BLaER1 (cell line): Measurements from ENCODE around the gene RNF208.
"Not testable (repeated sequence)": the region's sequence is repeated elsewhere in the genome, so short reads cannot be mapped to it uniquely, and the experiment has no call there.

Experiments used
- H3K27ac ChIP-seq: shearing (Covaris generic); formaldehyde crosslinking; 2 replicates; pipeline ENCODE4 v1.8.1; 2022
- H3K27me3 ChIP-seq: shearing (Covaris generic); formaldehyde crosslinking; 2 replicates; pipeline ENCODE4 v1.8.1; 2022
- H3K36me3 ChIP-seq: shearing (Covaris generic); formaldehyde crosslinking; 2 replicates; pipeline ENCODE4 v1.8.1; 2022
- H3K4me1 ChIP-seq: shearing (Covaris generic); formaldehyde crosslinking; 2 replicates; pipeline ENCODE4 v1.8.1; 2022
- H3K4me2 ChIP-seq: shearing (Covaris generic); formaldehyde crosslinking; 2 replicates; pipeline ENCODE4 v1.8.1; 2022
- H3K4me3 ChIP-seq: shearing (Covaris generic); formaldehyde crosslinking; 2 replicates; pipeline ENCODE4 v1.8.1; 2022
- H3K9ac ChIP-seq: shearing (Covaris generic); formaldehyde crosslinking; 2 replicates; pipeline ENCODE4 v1.8.1; 2022
- H3K9me3 ChIP-seq: shearing (Covaris generic); formaldehyde crosslinking; 2 replicates; pipeline ENCODE4 v1.8.1; 2022
- H4K20me1 ChIP-seq: shearing (Covaris generic); formaldehyde crosslinking; 2 replicates; pipeline ENCODE4 v1.8.1; 2022
- Cebpa-rat ChIP-seq: shearing (Covaris generic); IDR thresholded peaks from 2 replicates; pipeline ENCODE4 v1.8.1; 2022

RNF208 gene

DNA sequence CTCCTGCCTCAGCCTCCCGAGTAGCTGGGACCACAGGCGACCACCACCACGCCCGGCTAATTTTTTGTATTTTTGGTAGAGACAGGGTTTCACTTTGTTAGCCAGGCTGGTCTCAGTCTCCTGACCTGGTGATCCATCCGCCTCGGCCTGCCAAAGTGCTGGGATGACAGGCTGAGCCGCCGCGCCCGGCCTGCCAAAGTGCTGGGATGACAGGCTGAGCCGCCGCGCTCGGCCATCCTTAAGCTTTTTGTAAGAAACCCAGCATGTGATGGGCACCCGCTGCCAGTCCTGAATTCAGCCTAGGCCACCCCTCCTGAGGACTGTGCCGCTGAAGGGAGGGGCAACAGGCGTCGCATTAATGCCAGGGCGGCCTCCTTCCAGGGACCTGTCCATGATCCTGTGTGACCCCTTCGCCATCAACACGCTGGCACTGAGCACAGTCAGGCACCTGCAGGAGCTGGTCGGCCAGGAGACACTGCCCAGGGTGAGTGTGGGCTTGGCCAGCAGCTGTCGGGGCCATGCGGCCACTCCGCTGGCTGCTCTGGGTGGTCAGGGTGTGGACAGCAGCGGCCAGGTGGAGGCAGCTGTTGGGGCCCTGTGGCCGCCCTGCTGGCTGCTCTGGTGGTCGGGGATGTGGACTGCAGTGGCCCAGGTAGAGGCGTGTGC lies 43.6 kb upstream of the RNF208 start:
- Histone ChIP-seq H3K4me3 (no peak overlapping the region), H3K9ac (no peak overlapping the region), H3K4me1 (peaks cover 38% of the 10 kb centered on the region), H3K27me3 (no peaks in the 10 kb centered on the region), H4K20me1 (peaks cover 8% of the 10 kb centered on the region; the same call in 1 of the 2 replicates), H3K36me3 (peaks cover 90% of the 10 kb centered on the region), H3K9me3 (no peaks in the 10 kb centered on the region), H3K4me2 (no peak overlapping the region), H3K27ac (no peak overlapping the region)
- TF ChIP-seq Cebpa-rat, result no peak

DNA sequence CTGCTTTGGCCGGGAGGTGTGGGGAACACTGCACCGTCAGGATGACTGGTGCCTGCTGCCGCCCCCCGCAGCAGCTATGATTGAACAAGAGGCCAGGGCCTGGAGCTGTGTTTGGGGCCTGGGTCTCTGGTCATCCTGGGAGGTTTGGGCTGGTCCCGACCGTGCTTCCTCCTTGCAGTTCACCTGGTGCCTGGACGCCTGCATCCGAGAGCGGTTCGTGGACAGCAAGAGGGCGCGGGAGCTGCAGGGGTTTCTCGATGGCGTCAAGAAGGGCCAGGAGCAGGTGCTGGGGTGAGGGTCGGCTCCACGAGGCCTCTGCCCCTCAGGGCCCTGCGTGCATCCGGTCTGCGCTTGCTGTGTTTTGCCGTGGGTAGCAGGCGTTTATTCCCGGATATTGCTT lies 42.0 kb upstream of the RNF208 start:
- no peak overlapping the region for H3K27ac ChIP-seq
- peaks cover 26% of the 10 kb centered on the region for H3K4me1 ChIP-seq
- peaks cover 8% of the 10 kb centered on the region; the same call in 1 of the 2 replicates for H4K20me1 ChIP-seq
- H3K27me3 ChIP-seq, result no peaks in the 10 kb centered on the region
- TF ChIP-seq Cebpa-rat, result no peak
- no peak overlapping the region for H3K4me2 ChIP-seq
- no peak overlapping the region for H3K4me3 ChIP-seq
- peaks cover 87% of the 10 kb centered on the region for H3K36me3 ChIP-seq
- H3K9me3 ChIP-seq, result no peaks in the 10 kb centered on the region
- no peak overlapping the region for H3K9ac ChIP-seq

DNA sequence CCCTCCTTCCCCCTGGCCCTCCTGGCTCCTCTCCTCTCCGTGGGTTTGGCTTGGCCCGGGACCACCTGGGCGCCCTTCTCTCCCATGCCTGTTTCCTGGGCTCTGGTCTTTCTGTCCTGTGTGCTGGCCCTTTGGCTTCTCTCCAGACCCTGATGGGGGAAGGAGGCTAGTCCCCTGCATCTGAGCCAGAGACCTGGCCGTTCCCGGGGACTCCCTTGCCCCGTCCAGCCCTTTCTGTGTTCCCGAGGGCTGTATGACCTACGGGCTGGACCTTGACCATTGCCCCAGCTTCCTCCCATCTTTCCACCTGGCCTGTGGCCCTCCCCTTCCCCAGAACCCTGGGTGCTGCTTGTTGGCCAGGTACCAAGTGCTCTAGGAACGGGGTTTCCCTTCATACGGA lies 41.5 kb upstream of the RNF208 start:
- Histone ChIP-seq H4K20me1 (peaks cover 9% of the 10 kb centered on the region; the same call in 1 of the 2 replicates), H3K36me3 (peaks cover 87% of the 10 kb centered on the region), H3K27me3 (no peaks in the 10 kb centered on the region), H3K4me1 (peaks cover 24% of the 10 kb centered on the region), H3K4me2 (no peak overlapping the region), H3K27ac (no peak overlapping the region), H3K9me3 (no peaks in the 10 kb centered on the region), H3K4me3 (no peak overlapping the region), H3K9ac (no peak overlapping the region)
- no peak for TF ChIP-seq Cebpa-rat

DNA sequence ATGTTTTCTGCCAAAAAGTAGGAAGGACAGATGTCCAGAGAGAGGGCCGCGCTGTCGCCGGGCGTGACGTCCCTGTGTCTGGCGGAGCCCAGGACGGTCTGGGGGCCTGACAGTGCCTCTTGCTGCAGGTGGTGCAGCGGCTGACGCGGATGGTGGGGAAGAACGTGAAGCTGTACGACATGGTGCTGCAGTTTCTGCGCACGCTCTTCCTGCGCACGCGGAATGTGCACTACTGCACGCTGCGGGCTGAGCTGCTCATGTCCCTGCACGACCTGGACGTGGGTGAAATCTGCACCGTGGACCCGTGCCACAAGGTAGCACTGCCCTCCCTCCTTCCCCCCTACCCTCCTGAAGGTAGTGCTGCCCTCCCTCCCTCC lies 40.9 kb upstream of the RNF208 start:
- no peak overlapping the region for H3K9ac ChIP-seq
- peaks cover 24% of the 10 kb centered on the region for H3K4me1 ChIP-seq
- no peak overlapping the region for H3K27ac ChIP-seq
- H3K27me3 ChIP-seq, result no peaks in the 10 kb centered on the region
- no peak for TF ChIP-seq Cebpa-rat
- H4K20me1 ChIP-seq, result peaks cover 9% of the 10 kb centered on the region; the same call in 1 of the 2 replicates
- no peak overlapping the region for H3K4me3 ChIP-seq
- H3K9me3 ChIP-seq, result no peaks in the 10 kb centered on the region
- H3K4me2 ChIP-seq, result no peak overlapping the region
- peaks cover 87% of the 10 kb centered on the region for H3K36me3 ChIP-seq

DNA sequence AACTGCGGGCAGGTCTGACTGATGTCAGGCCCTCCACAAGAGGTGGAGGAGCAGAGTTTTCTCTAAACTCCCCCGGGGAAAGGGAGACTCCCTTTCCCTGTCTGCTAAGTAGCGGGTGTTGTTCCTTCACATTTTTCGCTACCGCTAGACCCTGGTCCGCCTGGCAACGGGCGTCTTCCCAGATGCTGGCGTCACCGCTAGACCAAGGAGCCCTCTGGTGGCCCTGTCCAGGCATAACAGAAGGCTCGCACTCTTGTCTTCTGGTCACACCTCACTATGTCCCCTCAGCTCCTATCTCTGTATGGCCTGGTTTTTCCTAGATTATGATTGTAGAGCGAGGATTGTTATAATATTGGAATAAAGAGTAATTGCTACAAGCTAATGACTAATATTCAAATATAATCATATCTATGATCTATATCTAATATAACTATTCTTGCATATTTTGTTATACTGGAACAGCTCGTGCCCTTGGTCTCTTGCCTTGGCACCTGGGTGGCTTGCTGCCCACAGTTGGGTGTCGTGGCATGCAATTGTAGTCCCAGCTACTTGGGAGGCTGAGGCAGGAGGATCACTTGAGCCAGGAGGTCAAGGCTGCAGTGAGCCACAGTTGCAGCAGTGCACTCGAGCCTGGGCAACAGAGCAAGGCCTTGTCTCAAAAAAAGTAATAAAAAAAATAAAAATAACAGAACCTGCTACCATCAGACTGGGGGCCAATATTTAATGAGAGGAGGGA lies 40.3 kb upstream of the RNF208 start:
- not testable (repeated sequence) for H4K20me1 ChIP-seq, H3K27ac ChIP-seq
- peaks cover 83% of the 10 kb centered on the region for H3K36me3 ChIP-seq

DNA sequence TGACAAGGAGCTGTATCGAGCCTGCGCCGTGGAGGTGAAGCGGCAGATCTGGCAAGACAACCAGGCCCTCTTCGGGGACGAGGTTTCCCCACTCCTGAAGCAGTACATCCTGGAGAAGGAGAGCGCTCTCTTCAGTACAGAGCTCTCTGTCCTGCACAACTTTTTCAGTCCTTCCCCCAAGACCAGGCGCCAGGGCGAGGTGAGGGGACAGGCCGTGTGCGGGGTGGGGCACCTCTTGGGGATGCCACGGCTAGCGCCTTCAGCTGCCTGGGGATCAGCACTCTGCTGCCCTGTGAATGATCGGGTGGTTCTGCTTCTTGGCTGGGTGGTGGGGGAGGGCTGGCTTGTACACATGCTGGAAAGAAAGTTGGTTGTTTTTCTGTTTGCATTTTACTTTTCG lies 34.8 kb upstream of the RNF208 start:
- peak overlapping the region; percentile 93; the same call in 1 of the 2 replicates for H3K27ac ChIP-seq
- peaks cover 23% of the 10 kb centered on the region for H4K20me1 ChIP-seq
- H3K9ac ChIP-seq, result peak overlapping the region; percentile 94
- peaks cover 57% of the 10 kb centered on the region for H3K4me1 ChIP-seq
- H3K4me2 ChIP-seq, result peak overlapping the region; percentile 98
- H3K4me3 ChIP-seq, result peak overlapping the region; percentile 99
- no peaks in the 10 kb centered on the region for H3K9me3 ChIP-seq
- H3K36me3 ChIP-seq, result peaks cover 46% of the 10 kb centered on the region
- no peak for TF ChIP-seq Cebpa-rat
- H3K27me3 ChIP-seq, result no peaks in the 10 kb centered on the region

More for the DNA sequence above, 40.3 kb upstream of the RNF208 start:
- H3K4me1 ChIP-seq, result peaks cover 24% of the 10 kb centered on the region
- not testable (repeated sequence) for H3K27me3 ChIP-seq, H3K4me2 ChIP-seq, H3K9me3 ChIP-seq, H3K9ac ChIP-seq, H3K4me3 ChIP-seq

DNA sequence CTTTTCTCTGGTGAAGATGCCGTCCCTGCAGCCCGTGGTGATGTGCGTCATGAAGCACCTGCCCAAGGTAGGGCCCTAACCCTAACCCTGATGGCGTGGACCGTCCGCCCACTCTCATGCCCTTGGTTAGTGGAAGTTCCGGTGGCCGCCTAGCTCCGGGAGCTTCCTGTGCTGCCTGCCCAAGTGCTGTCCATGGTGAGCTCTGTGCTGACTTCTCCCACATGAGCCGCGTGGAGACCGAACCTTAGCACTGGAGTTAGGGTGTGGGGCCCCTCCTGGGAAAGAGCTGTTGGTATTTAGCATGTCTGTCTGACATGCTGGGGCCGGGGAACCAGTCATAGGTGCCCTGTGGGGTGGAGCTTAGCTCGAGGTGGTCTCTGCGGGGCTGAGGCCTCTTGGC lies 34.3 kb upstream of the RNF208 start:
- no peaks in the 10 kb centered on the region for H3K27me3 ChIP-seq
- H3K27ac ChIP-seq, result peak overlapping the region; percentile 93; the same call in 1 of the 2 replicates
- peak overlapping the region; percentile 98 for H3K4me2 ChIP-seq
- no peaks in the 10 kb centered on the region for H3K9me3 ChIP-seq
- peak overlapping the region; percentile 94 for H3K9ac ChIP-seq
- TF ChIP-seq Cebpa-rat, result no peak
- H3K4me3 ChIP-seq, result peak overlapping the region; percentile 99
- peaks cover 41% of the 10 kb centered on the region for H3K36me3 ChIP-seq
- peaks cover 57% of the 10 kb centered on the region for H3K4me1 ChIP-seq
- peaks cover 23% of the 10 kb centered on the region for H4K20me1 ChIP-seq

DNA sequence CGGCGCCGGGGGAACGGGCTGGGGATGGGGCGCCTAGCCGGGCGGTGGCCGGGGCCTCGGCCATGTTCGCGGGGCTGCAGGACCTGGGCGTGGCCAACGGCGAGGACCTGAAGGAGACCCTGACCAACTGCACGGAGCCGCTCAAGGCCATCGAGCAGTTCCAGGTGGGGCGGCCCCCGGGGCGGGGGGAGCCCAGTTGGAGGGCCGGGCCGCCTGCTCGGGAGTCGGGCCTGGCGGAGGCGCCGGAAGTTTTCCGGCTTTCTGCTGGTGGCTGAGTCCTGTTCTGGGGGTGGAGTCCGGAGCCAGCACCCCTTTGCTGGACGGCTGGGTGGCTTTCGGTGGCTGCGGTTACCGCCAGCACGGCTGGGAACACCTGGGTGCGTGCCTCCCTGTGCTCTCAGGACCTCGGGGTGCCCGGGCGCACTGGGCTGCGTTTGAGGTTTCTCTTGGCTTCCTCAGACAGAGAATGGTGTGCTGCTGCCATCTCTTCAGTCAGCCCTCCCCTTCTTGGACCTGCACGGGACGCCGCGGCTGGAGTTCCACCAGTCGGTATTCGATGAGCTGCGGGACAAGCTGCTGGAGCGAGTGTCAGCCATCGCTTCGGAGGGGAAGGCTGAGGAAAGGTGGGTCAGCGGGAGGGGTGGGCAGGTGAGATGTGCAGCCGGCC lies 33.5 kb upstream of the RNF208 start:
- H3K4me3 ChIP-seq, result peak overlapping the region; percentile 99
- peaks cover 23% of the 10 kb centered on the region for H4K20me1 ChIP-seq
- no peak for TF ChIP-seq Cebpa-rat
- H3K9me3 ChIP-seq, result no peaks in the 10 kb centered on the region
- H3K36me3 ChIP-seq, result peaks cover 33% of the 10 kb centered on the region
- H3K4me1 ChIP-seq, result peaks cover 62% of the 10 kb centered on the region
- H3K9ac ChIP-seq, result peak overlapping the region; percentile 94
- peak overlapping the region; percentile 98 for H3K4me2 ChIP-seq
- H3K27me3 ChIP-seq, result no peaks in the 10 kb centered on the region
- peak overlapping the region; percentile 93 for H3K27ac ChIP-seq

DNA sequence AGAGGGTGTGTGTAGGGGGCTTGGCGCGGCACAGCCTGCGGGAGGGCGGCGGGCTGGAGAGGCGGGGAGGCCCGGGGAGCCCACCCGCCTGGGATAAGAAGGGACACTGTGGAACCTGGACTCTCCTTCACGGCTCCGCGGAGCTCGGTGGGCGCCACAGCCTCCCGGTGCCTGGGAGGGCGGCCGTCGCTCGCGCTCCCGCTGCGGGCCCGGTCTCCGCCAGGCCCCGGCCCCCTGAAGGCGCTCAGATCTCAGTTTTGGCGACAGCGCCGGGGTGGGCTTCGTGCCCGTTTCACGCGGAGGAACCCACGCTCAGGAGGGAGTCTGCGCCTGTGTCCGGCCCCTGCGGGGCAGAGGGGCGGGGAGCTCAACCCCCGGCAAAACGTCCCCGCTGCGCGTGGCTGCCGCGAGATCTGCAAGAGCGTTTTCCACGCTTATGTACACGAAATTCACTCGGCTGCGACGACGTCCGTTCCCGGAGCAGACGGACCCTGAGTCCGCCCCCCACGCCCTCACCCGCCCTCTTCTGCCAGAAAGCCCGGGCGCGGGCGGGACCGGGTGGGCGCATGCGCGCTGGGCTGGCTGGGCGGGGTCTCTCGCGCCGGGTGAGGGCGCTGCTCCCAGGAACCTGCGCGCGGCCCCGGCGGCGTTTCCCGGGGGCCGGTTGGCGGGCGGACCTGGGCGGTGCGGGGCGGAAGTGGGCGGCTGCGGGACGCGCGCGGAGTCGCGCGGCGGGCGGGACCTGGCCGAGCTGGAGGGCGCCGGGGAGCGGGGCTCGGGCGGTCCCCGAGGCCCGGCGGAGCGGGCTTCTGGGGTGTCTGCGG lies 32.8 kb upstream of the RNF208 start, which contains the start of gene NELFB:
Gene NELFB (plus strand): TSS at position 704 of the 824 bp plus-strand sequence.
- H3K4me2 ChIP-seq, result peak within 1 kb of the TSS; percentile 100
- H3K36me3 ChIP-seq, result peaks cover 30% of the 10 kb centered on the region
- H3K27ac ChIP-seq, result peak within 1 kb of the TSS; percentile 93
- peaks cover 65% of the 10 kb centered on the region for H3K4me1 ChIP-seq
- H3K27me3 ChIP-seq, result no peaks in the 10 kb centered on the region
- peaks cover 23% of the 10 kb centered on the region for H4K20me1 ChIP-seq
- no peak for TF ChIP-seq Cebpa-rat
- no peaks in the 10 kb centered on the region for H3K9me3 ChIP-seq
- H3K4me3 ChIP-seq, result peak within 1 kb of the TSS; percentile 99
- H3K9ac ChIP-seq, result peak within 1 kb of the TSS; percentile 94
